Vagina (tissue), 2 donors: Measurements from ENCODE around the gene AKAP13. TPM values are rescaled to one million over a fixed set of nuclear protein-coding genes. Genes with fewer than 3 reads are reported as not detected.

ENCODE experiments used
- DNase-seq, 2 donors: peaks; one replicate each; pipeline ENCODE4 v3.0.0-alpha.2; 2017; ENCODE audit errors: extremely low spot score in 2 of 2
- H3K27ac ChIP-seq: fragments of 200-600 bp; sonication (generic); one replicate; pipeline ENCODE4 v1.5.1; 2019
- H3K27me3 ChIP-seq: fragments of 200-600 bp; sonication (generic); one replicate; pipeline ENCODE4 v1.5.1; 2019
- H3K36me3 ChIP-seq, 2 donors: fragments of 200-600 bp; sonication (generic); one replicate each; pipeline ENCODE4 v1.5.1; 2017 to 2019
- H3K4me1 ChIP-seq: fragments of 200-600 bp; sonication (generic); one replicate; pipeline ENCODE4 v1.5.1; 2019
- H3K4me3 ChIP-seq, 2 donors: fragments of 200-600 bp; sonication (generic); 1 replicate in 1 of 2; 2 replicates in 1 of 2; pipeline ENCODE4 v1.5.1; 2016 to 2019
- H3K9me3 ChIP-seq: fragments of 200-600 bp; sonication (generic); one replicate; pipeline ENCODE4 v1.5.1; 2019
- CTCF ChIP-seq, 3 experiments: fragments of 450-650 bp in 2 of 3; fragments of 200-600 bp in 1 of 3; sonication (generic) in 1 of 3; IDR thresholded peaks; one replicate each; pipeline ENCODE4 v1.5.1; 2017 to 2019; ENCODE audit warnings: antibody characterized with exemption in 3 of 3, mild to moderate bottlenecking in 2 of 3, moderate library complexity in 2 of 3
- POLR2A ChIP-seq, 2 donors: fragments of 450-650 bp; IDR thresholded peaks; one replicate each; pipeline ENCODE4 v1.6.1; 2017; ENCODE audit warnings: antibody characterized with exemption in 2 of 2, mild to moderate bottlenecking in 2 of 2, moderate library complexity in 2 of 2
- POLR2AphosphoS5 ChIP-seq, 2 donors: sonication (generic); formaldehyde crosslinking; IDR thresholded peaks; one replicate each; pipeline ENCODE4 v1.9.0; 2017; ENCODE audit warnings: antibody characterized with exemption in 2 of 2, mild to moderate bottlenecking in 2 of 2, low read depth in 1 of 2; ENCODE audit not compliant: insufficient read depth in 1 of 2
- intact Hi-C: fragments of 100-400 bp; cut with DNase I; formaldehyde crosslinking; loops from one replicate; pipeline ENCODE4 v1.15.1; 2023
- total RNA-seq: library from RNA; depleted of rRNA; stranded (reverse); fragments of >200 nt; gene quantifications from one replicate; pipeline ENCODE4 v1.2.3, GENCODE V29; 2016

Gene AKAP13
- total RNA-seq, 1 donor from 2014 or later: 177 TPM

GRCh38 chr15:85489773-85490493 is 109.5 kb downstream of the AKAP13 start:
- H3K36me3 ChIP-seq: no peaks in the 10 kb centered on the region
- intact Hi-C loops: no loop called here
- no peak for TF ChIP-seq CTCF (IDR thresholded peaks at IDR 0.05)
- no peak for TF ChIP-seq POLR2AphosphoS5 (IDR thresholded peaks at IDR 0.05; ENCODE audit: insufficient read depth in 1 of 2, low read depth in 1 of 2)
- TF ChIP-seq POLR2A (IDR thresholded peaks at IDR 0.05): no peak
- no peaks in the 10 kb centered on the region for H3K9me3 ChIP-seq
- H3K27ac ChIP-seq: no peak overlapping the region
- no peak overlapping the region for H3K4me3 ChIP-seq
- peaks cover 32% of the 10 kb centered on the region for H3K4me1 ChIP-seq
- no peak for DNase-seq
- H3K27me3 ChIP-seq: no peaks in the 10 kb centered on the region

GRCh38 chr15:85490856-85491255 is 110.5 kb downstream of the AKAP13 start:
- intact Hi-C loops: no loop called here
- Histone ChIP-seq H3K4me3 (no peak overlapping the region), H3K27ac (no peak overlapping the region), H3K9me3 (no peaks in the 10 kb centered on the region), H3K4me1 (peaks cover 31% of the 10 kb centered on the region), H3K36me3 (no peaks in the 10 kb centered on the region), H3K27me3 (no peaks in the 10 kb centered on the region)
- no peak for DNase-seq
- no peak for TF ChIP-seq POLR2AphosphoS5 (IDR thresholded peaks at IDR 0.05; ENCODE audit: insufficient read depth in 1 of 2, low read depth in 1 of 2)
- no peak for TF ChIP-seq CTCF (IDR thresholded peaks at IDR 0.05)
- TF ChIP-seq POLR2A (IDR thresholded peaks at IDR 0.05): no peak

GRCh38 chr15:85491691-85492090 is 111.3 kb downstream of the AKAP13 start:
- Histone ChIP-seq H3K27ac (no peak overlapping the region), H3K27me3 (no peaks in the 10 kb centered on the region), H3K9me3 (no peaks in the 10 kb centered on the region), H3K4me1 (peaks cover 33% of the 10 kb centered on the region), H3K36me3 (no peaks in the 10 kb centered on the region), H3K4me3 (no peak overlapping the region)
- TF ChIP-seq CTCF (IDR thresholded peaks at IDR 0.05) (no peak), POLR2A (IDR thresholded peaks at IDR 0.05) (no peak), POLR2AphosphoS5 (IDR thresholded peaks at IDR 0.05; ENCODE audit: insufficient read depth in 1 of 2, low read depth in 1 of 2) (no peak)
- no peak for DNase-seq
- intact Hi-C loops: no loop called here

GRCh38 chr15:85492406-85492805 is 112.0 kb downstream of the AKAP13 start:
- intact Hi-C loops: no loop called here
- H3K4me3 ChIP-seq: no peak overlapping the region
- no peak overlapping the region for H3K27ac ChIP-seq
- H3K36me3 ChIP-seq: no peaks in the 10 kb centered on the region
- TF ChIP-seq POLR2A (IDR thresholded peaks at IDR 0.05) (no peak), CTCF (IDR thresholded peaks at IDR 0.05) (no peak), POLR2AphosphoS5 (IDR thresholded peaks at IDR 0.05; ENCODE audit: insufficient read depth in 1 of 2, low read depth in 1 of 2) (no peak)
- no peaks in the 10 kb centered on the region for H3K27me3 ChIP-seq
- H3K9me3 ChIP-seq: no peaks in the 10 kb centered on the region
- peaks cover 40% of the 10 kb centered on the region for H3K4me1 ChIP-seq
- DNase-seq: no peak

- Histone ChIP-seq H3K9me3 (no peaks in the 10 kb centered on the region), H3K4me3 (no peak overlapping the region), H3K27me3 (no peaks in the 10 kb centered on the region), H3K4me1 (peaks cover 40% of the 10 kb centered on the region), H3K36me3 (no peaks in the 10 kb centered on the region), H3K27ac (no peak overlapping the region)
- DNase-seq: no peak
- TF ChIP-seq CTCF (IDR thresholded peaks at IDR 0.05) (no peak), POLR2A (IDR thresholded peaks at IDR 0.05) (no peak), POLR2AphosphoS5 (IDR thresholded peaks at IDR 0.05; ENCODE audit: insufficient read depth in 1 of 2, low read depth in 1 of 2) (no peak)
- intact Hi-C loops: no loop called here
Measured at GRCh38 chr15:85493260-85493659, 112.9 kb downstream of the AKAP13 start.
